A549 (cell line): ENCODE data around the gene STAT4.

ENCODE experiments used
- POLR2A ChIP-seq: IDR thresholded peaks from 2 replicates; pipeline ENCODE4 v1.6.1; 2012; ENCODE audit warnings: mild to moderate bottlenecking, low read length
- POLR2AphosphoS2 ChIP-seq: conservative IDR thresholded peaks from 2 replicates; pipeline ENCODE4 v1.6.1; 2012; ENCODE audit warnings: low read length, improper control_type of control experiment, inconsistent platforms
- SREBF2 ChIP-seq: fragments of 450-650 bp; IDR thresholded peaks from 2 replicates; pipeline ENCODE4 v1.6.1; 2014; ENCODE audit warnings: mild to moderate bottlenecking, moderate library complexity
- TF ChIP-seq, protein P1 (sequence below): fragments of >200 bp; sonication (Bioruptor Twin); formaldehyde crosslinking; IDR thresholded peaks from 3 replicates; pipeline ENCODE4 v1.5.1; 2016

DNA sequence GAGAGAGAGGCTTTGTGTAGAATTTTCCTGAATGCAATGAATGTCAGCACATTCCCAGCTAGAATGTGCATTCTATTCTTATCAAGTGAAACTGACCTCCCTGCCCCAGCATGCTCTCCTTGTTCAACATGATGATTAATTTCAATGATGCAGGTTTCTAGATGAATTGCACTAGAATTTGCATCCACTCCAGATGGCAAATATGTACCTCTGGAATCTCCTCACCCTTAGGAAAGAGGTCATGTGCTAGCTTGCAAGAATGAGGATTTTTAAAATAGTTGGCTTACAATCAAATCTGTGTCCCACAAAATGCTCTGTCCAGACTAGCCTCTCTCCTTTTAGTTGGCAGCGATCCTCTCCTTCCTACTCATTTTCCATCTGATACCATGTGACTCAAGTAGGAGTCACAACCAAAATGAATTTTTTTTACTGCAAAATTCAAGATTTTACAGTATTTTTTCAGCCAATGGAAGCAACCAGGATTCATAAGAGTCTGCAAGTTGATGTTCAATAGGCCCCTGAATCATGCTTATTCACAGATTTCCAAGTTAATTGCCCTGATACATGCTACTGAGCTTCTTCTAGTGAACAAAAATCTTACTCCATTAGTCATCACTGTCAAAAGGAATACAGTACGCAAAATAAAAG, 21.0 kb upstream of the STAT4 start:
- TF ChIP-seq SREBF2 (no peak), POLR2AphosphoS2 (no peak), POLR2A (no peak)
- TF ChIP-seq, protein P1, sequence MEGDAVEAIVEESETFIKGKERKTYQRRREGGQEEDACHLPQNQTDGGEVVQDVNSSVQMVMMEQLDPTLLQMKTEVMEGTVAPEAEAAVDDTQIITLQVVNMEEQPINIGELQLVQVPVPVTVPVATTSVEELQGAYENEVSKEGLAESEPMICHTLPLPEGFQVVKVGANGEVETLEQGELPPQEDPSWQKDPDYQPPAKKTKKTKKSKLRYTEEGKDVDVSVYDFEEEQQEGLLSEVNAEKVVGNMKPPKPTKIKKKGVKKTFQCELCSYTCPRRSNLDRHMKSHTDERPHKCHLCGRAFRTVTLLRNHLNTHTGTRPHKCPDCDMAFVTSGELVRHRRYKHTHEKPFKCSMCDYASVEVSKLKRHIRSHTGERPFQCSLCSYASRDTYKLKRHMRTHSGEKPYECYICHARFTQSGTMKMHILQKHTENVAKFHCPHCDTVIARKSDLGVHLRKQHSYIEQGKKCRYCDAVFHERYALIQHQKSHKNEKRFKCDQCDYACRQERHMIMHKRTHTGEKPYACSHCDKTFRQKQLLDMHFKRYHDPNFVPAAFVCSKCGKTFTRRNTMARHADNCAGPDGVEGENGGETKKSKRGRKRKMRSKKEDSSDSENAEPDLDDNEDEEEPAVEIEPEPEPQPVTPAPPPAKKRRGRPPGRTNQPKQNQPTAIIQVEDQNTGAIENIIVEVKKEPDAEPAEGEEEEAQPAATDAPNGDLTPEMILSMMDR: no peak
